ENCODE data around the gene INPP4B.

Gene INPP4B

DNA sequence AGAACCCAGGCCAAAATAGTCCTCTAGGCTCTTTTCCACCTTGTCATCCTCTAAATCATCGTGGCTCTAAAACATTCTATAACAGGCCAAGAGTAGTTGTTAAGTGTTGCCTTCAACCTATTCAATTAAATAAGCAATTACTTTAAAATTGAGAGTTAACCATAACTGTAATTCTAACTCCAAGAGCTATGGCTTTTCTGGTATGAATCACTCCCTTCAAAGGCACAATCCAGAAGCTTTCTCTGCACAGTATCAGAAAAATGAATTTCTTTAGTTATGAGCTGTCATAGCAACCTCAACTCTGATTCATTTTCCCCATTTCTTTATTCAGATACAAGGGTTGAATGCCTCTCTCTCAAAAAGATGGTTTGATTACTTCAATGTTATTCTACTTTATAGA, 21.7 kb downstream of the INPP4B start:
- TF ChIP-seq, protein P1, sequence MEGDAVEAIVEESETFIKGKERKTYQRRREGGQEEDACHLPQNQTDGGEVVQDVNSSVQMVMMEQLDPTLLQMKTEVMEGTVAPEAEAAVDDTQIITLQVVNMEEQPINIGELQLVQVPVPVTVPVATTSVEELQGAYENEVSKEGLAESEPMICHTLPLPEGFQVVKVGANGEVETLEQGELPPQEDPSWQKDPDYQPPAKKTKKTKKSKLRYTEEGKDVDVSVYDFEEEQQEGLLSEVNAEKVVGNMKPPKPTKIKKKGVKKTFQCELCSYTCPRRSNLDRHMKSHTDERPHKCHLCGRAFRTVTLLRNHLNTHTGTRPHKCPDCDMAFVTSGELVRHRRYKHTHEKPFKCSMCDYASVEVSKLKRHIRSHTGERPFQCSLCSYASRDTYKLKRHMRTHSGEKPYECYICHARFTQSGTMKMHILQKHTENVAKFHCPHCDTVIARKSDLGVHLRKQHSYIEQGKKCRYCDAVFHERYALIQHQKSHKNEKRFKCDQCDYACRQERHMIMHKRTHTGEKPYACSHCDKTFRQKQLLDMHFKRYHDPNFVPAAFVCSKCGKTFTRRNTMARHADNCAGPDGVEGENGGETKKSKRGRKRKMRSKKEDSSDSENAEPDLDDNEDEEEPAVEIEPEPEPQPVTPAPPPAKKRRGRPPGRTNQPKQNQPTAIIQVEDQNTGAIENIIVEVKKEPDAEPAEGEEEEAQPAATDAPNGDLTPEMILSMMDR (IDR thresholded peaks at IDR 0.05; ENCODE audit: insufficient read depth, low read length, poor library complexity, severe bottlenecking): no peak
- H3K36me3 ChIP-seq (ENCODE audit: control insufficient read depth, insufficient read depth, low read length): no peaks in the 10 kb centered on the region
- DNase-seq (ENCODE audit: extremely low read depth, insufficient read length): no peak

DNA sequence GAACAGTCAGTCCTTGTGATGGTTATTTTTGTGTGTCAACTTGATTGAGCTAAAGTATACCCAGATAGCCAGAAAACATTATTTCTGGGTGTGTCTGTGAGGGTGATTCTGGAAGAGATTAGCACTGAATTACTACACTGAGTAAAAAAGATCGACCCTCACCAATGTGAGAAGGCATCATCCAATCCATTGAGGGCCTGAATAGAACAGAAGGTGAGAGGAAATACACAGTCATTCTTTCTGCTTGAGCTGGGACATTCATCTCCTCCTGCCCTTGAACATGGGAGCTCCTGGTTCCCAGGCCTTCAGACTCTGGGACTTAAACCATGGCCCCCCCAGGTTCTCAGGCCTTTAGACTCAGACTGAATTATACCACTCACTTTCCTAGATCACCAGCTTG, 22.3 kb downstream of the INPP4B start:
- H3K4me3 ChIP-seq (replicated peaks; ENCODE audit: low read depth, low read length): no peak overlapping the region
- TF ChIP-seq, protein P1 (IDR thresholded peaks at IDR 0.05; ENCODE audit: insufficient read depth, low read length, poor library complexity, severe bottlenecking): no peak
- DNase-seq (ENCODE audit: extremely low read depth, insufficient read length): no peak
- H3K36me3 ChIP-seq (ENCODE audit: control insufficient read depth, insufficient read depth, low read length): no peaks in the 10 kb centered on the region
- no peaks in the 10 kb centered on the region for H3K27me3 ChIP-seq (replicated peaks; ENCODE audit: control insufficient read depth, insufficient read depth, low read length)

More for the DNA sequence above, 21.7 kb downstream of the INPP4B start:
- peaks cover 2% of the 10 kb centered on the region for H3K27me3 ChIP-seq (replicated peaks; ENCODE audit: control insufficient read depth, insufficient read depth, low read length)
- no peak overlapping the region for H3K4me3 ChIP-seq (replicated peaks; ENCODE audit: low read depth, low read length)

DNA sequence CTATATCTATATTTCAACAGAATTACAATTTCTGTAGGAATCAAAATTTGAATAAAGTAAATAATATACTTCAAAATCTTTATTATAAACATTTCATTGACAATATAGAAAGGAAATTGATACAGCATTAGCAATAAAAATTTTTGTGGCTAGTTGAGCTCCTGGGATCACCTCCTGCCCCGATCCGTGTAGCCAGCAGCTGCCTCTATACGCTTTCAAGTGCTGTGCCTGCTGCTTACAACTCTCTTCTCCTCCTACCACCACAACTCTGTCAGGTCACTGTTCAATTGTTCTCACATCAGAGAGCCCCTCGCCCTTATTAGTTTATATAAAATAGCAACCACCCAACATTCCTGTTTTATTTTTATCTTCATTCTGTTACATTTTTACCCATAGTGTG, 27.6 kb downstream of the INPP4B start:
- Histone ChIP-seq H3K27me3 (replicated peaks; ENCODE audit: control insufficient read depth, insufficient read depth, low read length) (no peaks in the 10 kb centered on the region; the same call in 1 of the 2 replicates), H3K36me3 (ENCODE audit: control insufficient read depth, insufficient read depth, low read length) (no peaks in the 10 kb centered on the region), H3K4me3 (replicated peaks; ENCODE audit: low read depth, low read length) (no peak overlapping the region)
- TF ChIP-seq, protein P1 (IDR thresholded peaks at IDR 0.05; ENCODE audit: insufficient read depth, low read length, poor library complexity, severe bottlenecking): no peak
- no peak for DNase-seq (ENCODE audit: extremely low read depth, insufficient read length)

DNA sequence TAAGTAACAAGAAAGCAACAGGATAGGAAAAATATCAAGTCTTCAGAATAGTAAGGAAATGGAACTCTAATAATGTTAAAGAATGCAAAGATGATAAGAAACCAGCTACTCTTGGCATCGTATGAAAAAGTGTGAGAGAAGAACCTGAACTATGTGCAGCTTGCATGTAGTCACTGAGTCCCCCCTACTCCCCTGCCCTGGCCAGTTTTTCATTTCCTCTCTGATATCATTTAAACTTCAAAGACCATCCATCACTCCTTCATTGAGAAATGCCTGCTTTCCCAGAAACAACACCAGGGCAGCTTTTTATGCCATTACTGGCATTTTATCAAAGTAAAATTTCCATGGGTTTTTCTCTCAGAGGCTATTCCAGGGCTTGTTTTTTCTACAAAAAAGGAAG, 28.1 kb downstream of the INPP4B start:
- TF ChIP-seq, protein P1 (IDR thresholded peaks at IDR 0.05; ENCODE audit: insufficient read depth, low read length, poor library complexity, severe bottlenecking): no peak
- no peaks in the 10 kb centered on the region for H3K36me3 ChIP-seq (ENCODE audit: control insufficient read depth, insufficient read depth, low read length)
- H3K27me3 ChIP-seq (replicated peaks; ENCODE audit: control insufficient read depth, insufficient read depth, low read length): no peaks in the 10 kb centered on the region; the same call in 1 of the 2 replicates
- DNase-seq (ENCODE audit: extremely low read depth, insufficient read length): no peak
- no peak overlapping the region for H3K4me3 ChIP-seq (replicated peaks; ENCODE audit: low read depth, low read length)

DNA sequence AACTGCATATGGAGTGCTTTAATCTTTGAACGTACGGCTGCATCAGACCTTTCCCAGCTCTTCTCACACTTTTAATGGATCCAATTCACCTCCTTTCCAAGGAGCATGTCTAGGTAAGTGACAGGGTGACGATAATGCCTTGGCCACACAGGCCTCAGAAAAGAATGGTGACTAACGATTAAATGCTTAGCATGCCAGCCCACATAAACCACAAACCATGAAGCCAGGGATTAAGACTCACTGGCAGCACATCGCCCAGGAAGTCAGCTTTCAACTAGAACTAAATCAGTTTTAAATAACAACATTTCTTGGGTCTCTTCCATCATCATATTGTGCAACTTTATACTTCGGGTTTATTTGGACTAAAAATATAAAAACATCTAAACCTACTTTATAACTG, 28.7 kb downstream of the INPP4B start:
- DNase-seq (ENCODE audit: extremely low read depth, insufficient read length): no peak
- TF ChIP-seq, protein P1 (IDR thresholded peaks at IDR 0.05; ENCODE audit: insufficient read depth, low read length, poor library complexity, severe bottlenecking): no peak
- H3K4me3 ChIP-seq (replicated peaks; ENCODE audit: low read depth, low read length): no peak overlapping the region

DNA sequence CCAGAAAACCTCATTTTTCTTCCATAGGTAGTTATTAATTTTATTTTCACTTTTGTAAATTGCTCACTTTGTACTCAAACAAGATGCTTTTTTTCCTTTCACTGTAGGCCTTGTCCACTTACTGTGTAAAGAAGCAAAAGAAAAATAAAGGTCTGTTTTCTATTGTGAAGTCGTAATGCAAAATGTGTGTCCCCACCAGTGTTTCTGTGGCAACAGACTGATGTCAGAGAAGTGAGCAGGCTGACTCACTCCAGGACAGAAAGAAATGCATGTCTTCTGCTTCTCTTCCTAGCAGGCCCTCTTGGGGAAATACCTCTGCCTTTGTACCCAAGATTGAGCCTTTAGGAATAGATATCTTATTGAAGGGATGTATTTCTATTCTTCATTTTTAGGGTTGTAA, 30.3 kb downstream of the INPP4B start:
- no peaks in the 10 kb centered on the region; the same call in 1 of the 2 replicates for H3K27me3 ChIP-seq (replicated peaks; ENCODE audit: control insufficient read depth, insufficient read depth, low read length)
- H3K4me3 ChIP-seq (replicated peaks; ENCODE audit: low read depth, low read length): no peak overlapping the region
- DNase-seq (ENCODE audit: extremely low read depth, insufficient read length): no peak
- TF ChIP-seq, protein P1 (IDR thresholded peaks at IDR 0.05; ENCODE audit: insufficient read depth, low read length, poor library complexity, severe bottlenecking): no peak
- no peaks in the 10 kb centered on the region for H3K36me3 ChIP-seq (ENCODE audit: control insufficient read depth, insufficient read depth, low read length)

More for the DNA sequence above, 28.7 kb downstream of the INPP4B start:
- Histone ChIP-seq H3K27me3 (replicated peaks; ENCODE audit: control insufficient read depth, insufficient read depth, low read length) (no peaks in the 10 kb centered on the region; the same call in 1 of the 2 replicates), H3K36me3 (ENCODE audit: control insufficient read depth, insufficient read depth, low read length) (no peaks in the 10 kb centered on the region)
